Kasumi-1 (cell line): ENCODE results near the gene CMTM6.
"Not testable (repeated sequence)": the region's sequence is repeated elsewhere in the genome, so short reads cannot be mapped to it uniquely, and the experiment has no call there.

Source experiments
- DNase-seq, 2 experiments: peaks; one replicate each; lab custom pipeline; 2025; lab: John Stamatoyannopoulos, UW

CMTM6 gene

GRCh38 chr3:32443478-32443877, 59.2 kb downstream of the CMTM6 start:
- no peak for DNase-seq

DNA sequence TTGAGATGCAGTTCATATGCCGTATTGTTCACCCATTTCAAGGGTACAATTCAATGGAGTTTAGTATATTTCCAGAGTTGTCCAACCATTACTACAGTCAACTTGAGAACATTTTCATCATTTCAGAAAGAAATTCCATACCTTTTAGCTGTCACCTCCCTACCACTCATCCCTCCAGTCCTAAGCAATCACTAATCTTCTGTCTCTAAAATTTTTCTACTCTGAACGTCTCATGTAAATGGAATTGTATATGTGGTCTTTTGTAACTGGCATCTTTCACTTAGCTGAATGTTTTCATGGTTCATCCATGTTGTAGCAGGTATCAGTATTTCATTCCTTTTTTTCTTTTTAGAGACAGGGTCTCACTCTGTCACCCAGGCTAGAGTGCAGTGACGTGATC, 59.9 kb downstream of the CMTM6 start:
- DNase-seq: no peak

GRCh38 chr3:32440611-32441350, 61.9 kb downstream of the CMTM6 start:
- DNase-seq: no peak

DNA sequence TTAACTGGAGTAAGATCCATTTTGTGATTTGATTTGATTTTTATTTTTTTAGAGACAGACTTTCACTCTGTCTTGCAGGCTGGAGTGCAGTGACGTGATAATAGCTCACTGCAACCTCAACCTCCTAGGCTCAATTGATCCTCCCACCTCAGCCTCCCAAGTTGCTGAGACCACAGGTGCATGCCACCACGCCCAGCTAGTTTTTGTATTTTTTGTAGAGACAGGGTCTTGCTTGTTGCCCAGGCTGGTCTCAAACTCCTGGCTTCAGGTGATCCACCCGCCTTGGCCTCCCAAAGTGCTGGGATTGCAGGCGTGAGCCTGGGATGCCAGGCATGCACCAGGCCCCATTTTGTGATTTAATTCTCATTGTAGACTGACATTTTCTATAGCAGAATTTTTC, 63.2 kb downstream of the CMTM6 start:
- not testable (repeated sequence) for DNase-seq

DNA sequence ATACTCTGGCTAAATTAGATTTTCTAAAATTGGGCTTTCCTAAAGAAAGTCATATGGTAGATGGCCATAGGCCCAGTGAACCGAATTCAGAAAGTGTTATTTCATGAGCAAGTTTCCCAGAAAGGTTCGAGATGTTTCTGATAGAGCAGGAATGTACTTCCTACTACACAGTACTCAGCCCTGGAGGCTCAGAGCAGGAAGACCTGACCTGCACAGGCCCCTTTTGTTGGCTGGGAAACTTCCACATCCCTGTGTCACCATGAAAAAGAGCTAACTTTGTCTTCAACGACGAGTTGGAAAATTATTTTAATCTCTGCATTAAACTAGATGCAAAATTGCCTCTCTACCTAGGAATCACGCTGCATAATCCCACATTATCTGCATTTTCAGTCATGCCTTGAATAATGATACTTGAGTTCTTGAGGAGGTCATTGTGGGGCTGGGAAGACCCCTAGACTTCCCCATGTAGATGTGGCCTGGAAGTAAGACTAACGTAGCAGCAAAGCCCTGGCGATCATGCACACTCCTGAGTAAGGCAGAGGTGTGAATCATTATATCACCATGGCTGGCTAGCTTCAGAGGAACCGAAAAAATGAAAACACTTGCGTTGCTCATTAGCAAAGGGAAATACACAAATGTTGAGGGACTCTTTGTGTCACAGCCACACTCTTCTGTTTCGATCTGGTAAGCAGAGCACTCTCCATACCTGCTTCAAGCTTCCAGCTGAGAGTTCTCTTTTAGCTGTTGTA, 63.9 kb downstream of the CMTM6 start:
- DNase-seq: no peak

- DNase-seq: no peak
Measured at GRCh38 chr3:32437896-32438295, 64.8 kb downstream of the CMTM6 start.

DNA sequence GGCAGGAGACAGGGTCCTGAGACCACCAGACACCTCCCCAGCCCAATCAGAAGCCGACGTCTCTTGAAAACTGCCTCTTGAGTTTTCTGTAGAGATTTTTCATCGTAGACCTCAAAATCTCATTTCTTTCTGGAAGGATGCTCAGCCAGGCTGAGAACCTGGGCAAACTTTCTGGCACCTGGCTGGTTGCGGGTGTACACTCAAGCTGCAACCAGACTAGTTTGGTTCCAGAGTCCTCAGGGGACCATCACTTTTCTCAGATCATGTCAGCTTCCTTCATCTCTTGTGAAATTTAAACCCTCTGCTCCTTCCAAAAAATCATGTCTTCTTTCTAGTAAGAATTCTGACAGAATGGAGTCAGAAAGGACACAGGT, 65.8 kb downstream of the CMTM6 start:
- no peak for DNase-seq

GRCh38 chr3:32435911-32436815, 66.5 kb downstream of the CMTM6 start:
- DNase-seq: no peak

- no peak for DNase-seq
Measured at GRCh38 chr3:32434206-32434605, 68.4 kb downstream of the CMTM6 start.

- DNase-seq: peak; percentile 33 to 49
Measured at GRCh38 chr3:32432711-32433530, 69.7 kb downstream of the CMTM6 start.

- no peak for DNase-seq
Measured at GRCh38 chr3:32432045-32432710, 70.5 kb downstream of the CMTM6 start.

DNA sequence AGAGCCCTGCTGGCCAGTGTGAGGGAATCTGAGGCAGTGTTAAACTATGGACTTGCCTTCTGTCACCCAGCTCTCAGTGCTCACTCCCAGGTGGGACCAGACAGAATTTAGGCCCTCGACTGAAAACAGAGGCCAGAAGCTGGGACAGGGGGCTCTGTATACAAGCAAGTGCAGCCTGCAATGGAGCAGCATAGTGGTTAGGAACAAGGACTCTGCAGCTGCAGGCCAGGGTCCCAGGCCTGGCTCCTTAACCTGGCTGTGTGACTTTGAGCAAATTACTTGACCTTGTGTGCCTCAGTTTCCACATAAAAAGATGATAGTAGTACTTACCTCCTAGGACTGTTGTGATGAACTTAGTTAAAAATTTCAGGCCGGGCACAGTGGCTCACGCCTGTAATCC, 71.2 kb downstream of the CMTM6 start:
- no peak for DNase-seq
